ENCODE results near the gene DEF6. TPM values are rescaled to one million over a fixed set of nuclear protein-coding genes. Genes with fewer than 3 reads are reported as not detected.

DEF6 gene
- total RNA-seq, 2 donors from 2014 or later: 108 to 127 TPM

DNA sequence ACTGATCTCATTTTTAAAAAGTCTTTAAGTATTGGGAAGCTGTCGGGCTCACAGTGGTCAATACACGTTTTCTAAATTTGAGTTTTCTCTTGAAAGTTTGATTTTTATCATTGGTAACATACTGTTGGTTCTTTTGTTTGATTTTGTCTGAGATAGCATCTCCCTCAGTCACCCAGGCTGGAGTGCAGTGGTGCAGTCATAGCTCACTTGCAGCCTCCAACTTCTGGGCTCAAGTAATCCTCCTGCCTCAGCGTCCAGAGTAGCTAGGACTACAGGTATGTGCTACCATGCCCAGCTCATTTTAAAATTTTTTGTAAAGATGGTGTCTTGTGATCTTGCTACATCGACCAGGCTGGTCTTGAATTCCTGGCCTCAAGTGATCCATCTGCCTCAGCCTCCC is 53.8 kb downstream of the DEF6 start:
- Mint-ChIP-seq H3K9me3 (no peaks in the 10 kb centered on the region), H3K27ac (peak overlapping the region; percentile 61), H3K4me1 (ENCODE audit: low read depth) (peaks cover 58% of the 10 kb centered on the region), H3K27me3 (ENCODE audit: low read depth) (no peaks in the 10 kb centered on the region), H3K4me3 (no peak overlapping the region), H3K36me3 (ENCODE audit: insufficient read depth in 2 of 2) (peaks cover 18 to 39% of the 10 kb centered on the region in 2 donors)
- ATAC-seq (replicated peaks in 1 of 2) (no peak), DNase-seq (no peak)

DNA sequence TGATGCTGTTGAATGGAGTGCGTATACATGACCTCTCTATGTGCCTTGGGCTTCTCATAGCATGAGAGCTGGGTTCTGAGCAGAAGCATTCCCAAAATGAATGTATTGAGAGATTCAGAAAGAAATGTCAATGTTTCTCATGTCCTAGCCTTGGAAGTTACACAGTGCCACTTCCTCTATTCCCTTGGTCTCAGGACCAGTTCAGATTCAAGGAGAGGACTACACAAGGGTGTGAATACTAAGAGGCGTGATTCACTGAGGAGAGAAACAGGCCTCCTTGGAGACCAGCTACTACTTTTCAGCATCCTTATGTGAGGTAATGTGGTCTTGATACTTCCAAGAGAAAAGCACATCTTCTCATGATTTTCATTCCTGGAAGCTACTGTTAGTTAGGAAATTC is 55.1 kb downstream of the DEF6 start:
- Mint-ChIP-seq H3K4me3 (no peak overlapping the region), H3K27me3 (ENCODE audit: low read depth) (no peaks in the 10 kb centered on the region), H3K9me3 (no peaks in the 10 kb centered on the region), H3K4me1 (ENCODE audit: low read depth) (peaks cover 50% of the 10 kb centered on the region), H3K27ac (peak overlapping the region; percentile 55), H3K36me3 (ENCODE audit: insufficient read depth in 2 of 2) (peaks cover 20 to 41% of the 10 kb centered on the region in 2 donors)
- ATAC-seq (replicated peaks in 1 of 2) (no peak), DNase-seq (no peak)

DNA sequence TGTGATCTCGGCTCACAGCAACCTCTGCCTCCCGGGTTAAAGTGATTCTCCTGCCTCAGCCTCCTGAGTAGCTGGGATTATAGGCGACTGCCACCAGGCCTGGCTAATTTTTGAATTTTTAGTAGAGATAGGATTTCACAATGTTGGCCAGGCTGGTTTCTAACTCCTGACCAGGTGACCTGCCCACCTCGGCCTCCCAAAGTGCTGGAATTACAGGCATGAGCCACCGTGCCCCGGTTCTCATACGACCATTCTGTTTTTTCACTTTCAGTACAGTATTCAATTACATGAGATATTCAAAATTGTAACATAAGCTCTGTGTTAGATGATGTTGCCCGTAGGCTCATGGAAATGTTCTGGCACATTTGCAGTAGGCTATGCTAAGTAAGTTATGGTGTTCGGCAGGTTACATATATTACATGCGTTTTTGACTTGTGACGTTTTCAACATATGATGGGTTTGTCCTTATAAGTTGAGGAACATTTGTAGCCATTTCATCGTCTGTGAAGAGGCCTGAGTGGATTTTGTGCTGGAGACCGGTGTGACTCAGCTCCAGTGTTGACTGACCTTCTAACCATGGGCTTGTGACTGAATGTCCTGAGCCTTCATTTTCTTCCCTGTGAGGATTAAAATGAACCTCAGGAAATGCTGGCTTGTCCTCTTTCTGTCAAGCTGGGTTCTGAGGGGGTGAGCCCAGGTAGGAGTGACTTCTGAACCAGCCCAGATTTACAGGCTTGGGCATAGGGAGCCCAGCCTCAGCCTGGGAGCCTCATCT is 56.9 kb downstream of the DEF6 start:
- Mint-ChIP-seq H3K27me3 (ENCODE audit: low read depth) (no peaks in the 10 kb centered on the region), H3K36me3 (ENCODE audit: insufficient read depth in 2 of 2) (peaks cover 20 to 33% of the 10 kb centered on the region in 2 donors), H3K27ac (no peak overlapping the region), H3K4me3 (no peak overlapping the region), H3K4me1 (ENCODE audit: low read depth) (peaks cover 43% of the 10 kb centered on the region), H3K9me3 (no peaks in the 10 kb centered on the region)
- DNase-seq (no peak), ATAC-seq (replicated peaks in 1 of 2) (no peak)

DNA sequence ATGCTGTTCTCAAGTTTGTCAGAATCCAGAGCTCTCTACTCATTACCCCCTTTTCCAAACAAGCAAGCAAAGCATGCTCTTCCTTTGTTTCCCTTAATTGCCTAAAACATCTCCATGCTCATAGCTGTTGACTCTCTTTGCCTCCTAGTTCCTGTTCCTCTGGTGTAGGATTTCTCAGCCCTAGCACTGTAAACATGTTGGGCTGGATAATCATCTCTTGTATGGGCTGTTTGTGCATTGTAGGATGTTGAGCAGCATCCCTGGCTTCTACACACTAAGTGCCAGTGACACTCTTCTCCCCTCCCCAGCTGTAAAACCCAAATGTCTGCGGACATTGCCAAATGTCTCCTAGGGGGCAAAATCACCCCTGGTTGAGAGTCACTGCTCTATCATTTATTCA is 58.8 kb downstream of the DEF6 start:
- Mint-ChIP-seq H3K4me1 (ENCODE audit: low read depth) (peaks cover 37% of the 10 kb centered on the region), H3K27me3 (ENCODE audit: low read depth) (no peaks in the 10 kb centered on the region), H3K4me3 (no peak overlapping the region), H3K36me3 (ENCODE audit: insufficient read depth in 2 of 2) (peaks cover 16 to 18% of the 10 kb centered on the region in 2 donors), H3K9me3 (no peaks in the 10 kb centered on the region), H3K27ac (peak overlapping the region; percentile 4)
- ATAC-seq (replicated peaks in 1 of 2) (no peak), DNase-seq (no peak)

DNA sequence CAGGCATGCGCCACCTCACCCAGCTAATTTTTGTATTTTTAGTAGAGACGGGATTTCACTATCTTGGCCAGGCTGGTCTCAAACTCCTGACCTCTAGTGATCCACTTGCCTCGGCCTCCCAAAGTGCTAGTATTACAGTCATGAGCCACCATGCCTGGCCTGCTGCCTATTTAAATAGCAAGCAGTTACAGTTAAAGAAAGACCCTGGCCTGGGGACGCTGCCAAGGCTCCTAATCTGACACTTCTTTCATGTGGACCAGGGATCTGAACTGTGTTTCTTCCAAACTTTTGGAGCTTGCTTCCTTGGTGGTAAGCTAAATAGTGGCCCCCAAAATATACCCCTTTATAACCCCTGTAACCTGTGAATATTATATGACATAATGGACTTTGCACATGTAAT is 60.1 kb downstream of the DEF6 start:
- Mint-ChIP-seq H3K27me3 (ENCODE audit: low read depth) (no peaks in the 10 kb centered on the region), H3K4me3 (no peak overlapping the region), H3K27ac (peak overlapping the region; percentile 42), H3K4me1 (ENCODE audit: low read depth) (peaks cover 32% of the 10 kb centered on the region), H3K36me3 (ENCODE audit: insufficient read depth in 2 of 2) (peaks cover 10 to 13% of the 10 kb centered on the region in 2 donors), H3K9me3 (no peaks in the 10 kb centered on the region)
- ATAC-seq (replicated peaks in 1 of 2) (no peak), DNase-seq (no peak)

DNA sequence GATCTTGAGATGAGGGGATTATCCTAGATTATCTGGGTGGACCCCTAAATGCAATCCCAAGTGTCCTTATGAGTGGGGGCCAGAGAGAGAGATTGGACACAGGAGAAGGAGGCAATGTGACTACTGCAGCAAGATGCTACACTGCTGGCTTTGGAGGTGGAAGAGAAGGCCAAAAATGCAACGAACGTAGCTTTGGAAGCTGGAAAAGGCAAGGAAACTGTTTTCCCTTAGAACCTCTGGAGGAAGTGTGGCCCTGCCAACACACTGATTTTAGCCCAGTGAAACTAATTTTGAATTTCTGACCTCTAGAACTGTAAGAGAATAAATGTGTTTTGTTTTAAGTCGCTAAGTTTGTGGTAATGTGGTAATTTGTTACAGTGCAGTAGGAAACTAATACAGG is 60.5 kb downstream of the DEF6 start:
- no peaks in the 10 kb centered on the region for H3K9me3 Mint-ChIP-seq
- H3K27ac Mint-ChIP-seq: peak overlapping the region; percentile 42
- DNase-seq (no peak), ATAC-seq (replicated peaks in 1 of 2) (no peak)
- H3K4me3 Mint-ChIP-seq: no peak overlapping the region
- H3K4me1 Mint-ChIP-seq (ENCODE audit: low read depth): peaks cover 34% of the 10 kb centered on the region
- peaks cover 7 to 11% of the 10 kb centered on the region in 2 donors for H3K36me3 Mint-ChIP-seq (ENCODE audit: insufficient read depth in 2 of 2)
- H3K27me3 Mint-ChIP-seq (ENCODE audit: low read depth): no peaks in the 10 kb centered on the region

DNA sequence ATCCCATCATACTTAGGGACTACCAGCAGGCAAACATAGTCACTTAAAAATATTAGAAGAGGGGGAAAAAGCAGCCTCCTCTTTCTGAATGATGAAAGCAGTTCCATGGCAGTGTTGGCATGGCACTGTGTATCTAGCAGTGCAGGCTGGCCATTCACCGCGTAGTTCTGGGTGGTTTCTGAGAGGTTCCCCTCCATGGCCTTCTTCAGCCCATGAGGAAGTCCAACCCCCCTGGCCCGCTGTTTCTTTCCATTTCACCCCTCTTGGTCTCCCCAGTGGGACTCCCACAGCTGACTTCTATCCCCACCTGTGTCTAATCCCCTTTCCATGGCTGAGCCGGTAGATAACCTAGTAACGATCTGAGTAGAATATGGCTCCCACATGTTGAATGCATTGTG is 61.7 kb downstream of the DEF6 start:
- no peaks in the 10 kb centered on the region for H3K9me3 Mint-ChIP-seq
- H3K36me3 Mint-ChIP-seq (ENCODE audit: insufficient read depth in 2 of 2): peaks cover 6 to 7% of the 10 kb centered on the region in 2 donors
- peaks cover 32% of the 10 kb centered on the region for H3K4me1 Mint-ChIP-seq (ENCODE audit: low read depth)
- no peak overlapping the region for H3K4me3 Mint-ChIP-seq
- ATAC-seq (replicated peaks in 1 of 2): no peak
- DNase-seq: no peak
- no peaks in the 10 kb centered on the region for H3K27me3 Mint-ChIP-seq (ENCODE audit: low read depth)
- H3K27ac Mint-ChIP-seq: no peak overlapping the region

DNA sequence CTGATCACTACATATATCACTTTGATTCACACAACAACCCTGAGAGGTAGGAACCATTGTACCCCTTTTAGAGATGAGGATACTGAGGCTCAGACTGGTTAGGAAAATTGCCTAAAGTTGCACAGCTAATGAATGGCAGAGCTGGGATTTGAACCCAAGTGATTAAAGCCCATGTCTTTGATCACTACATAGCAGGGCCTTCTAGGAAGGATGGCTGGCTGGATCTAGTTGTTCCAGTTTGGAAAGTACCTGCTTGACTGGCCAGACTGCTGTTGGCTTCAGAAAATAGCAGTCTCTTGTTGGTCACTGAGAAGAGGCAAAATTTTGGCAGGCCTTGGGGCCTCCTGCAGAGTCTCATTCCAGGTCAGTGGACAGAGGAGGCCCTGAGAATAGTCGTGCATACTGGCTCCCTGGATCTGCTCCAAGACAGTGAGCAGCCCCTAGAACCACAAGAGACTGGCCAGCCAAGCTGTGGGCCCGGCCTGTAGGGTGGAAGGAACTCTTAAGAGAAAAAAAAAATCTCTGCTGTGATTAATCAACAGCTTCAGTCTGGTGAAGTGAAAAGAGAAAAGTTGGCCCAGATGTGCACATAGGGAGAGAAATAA is 62.2 kb downstream of the DEF6 start:
- DNase-seq: no peak
- H3K4me3 Mint-ChIP-seq: no peak overlapping the region
- ATAC-seq (replicated peaks in 1 of 2): no peak
- no peaks in the 10 kb centered on the region for H3K27me3 Mint-ChIP-seq (ENCODE audit: low read depth)
- no peak overlapping the region for H3K27ac Mint-ChIP-seq
- H3K4me1 Mint-ChIP-seq (ENCODE audit: low read depth): peaks cover 32% of the 10 kb centered on the region
- peaks cover 6 to 7% of the 10 kb centered on the region in 2 donors for H3K36me3 Mint-ChIP-seq (ENCODE audit: insufficient read depth in 2 of 2)
- no peaks in the 10 kb centered on the region for H3K9me3 Mint-ChIP-seq

DNA sequence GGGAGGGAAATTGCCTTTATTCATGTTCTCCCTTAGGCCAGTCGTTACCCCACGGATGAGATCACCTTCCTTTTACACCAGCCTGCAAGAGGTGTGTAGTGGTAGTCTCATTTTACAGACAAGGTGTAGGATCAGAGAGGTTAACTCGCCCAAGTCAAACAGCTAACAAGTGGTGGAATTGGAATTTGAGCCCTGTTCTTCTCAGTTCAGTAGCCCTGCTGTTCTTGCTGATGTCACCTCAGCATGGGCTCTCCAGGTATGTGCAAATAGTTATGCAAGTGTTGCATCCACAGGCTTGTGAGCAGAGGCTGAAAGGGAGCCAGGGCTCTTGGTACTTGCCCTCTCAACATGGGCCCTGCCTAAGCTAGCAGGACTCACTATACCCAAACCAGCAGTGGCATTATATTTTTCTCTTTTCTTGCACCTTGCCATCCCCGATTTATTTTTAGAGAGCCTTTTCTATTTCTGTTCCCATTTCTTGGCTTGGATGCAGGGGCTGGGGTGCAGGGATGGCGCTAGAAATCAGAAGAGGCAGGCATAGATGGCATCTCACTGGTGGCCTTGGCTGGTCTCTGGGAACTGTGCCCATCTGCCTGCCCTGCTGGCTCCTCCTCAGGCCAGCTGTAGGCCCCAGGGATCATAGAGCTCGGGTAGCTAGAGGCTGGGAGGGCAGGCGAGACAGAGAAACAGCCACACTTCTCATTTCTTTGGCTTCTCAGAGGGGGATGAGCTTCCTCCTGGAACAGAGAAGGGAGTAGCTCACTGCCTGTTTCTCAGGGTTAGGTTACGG is 62.9 kb downstream of the DEF6 start:
- no peaks in the 10 kb centered on the region for H3K27me3 Mint-ChIP-seq (ENCODE audit: low read depth)
- no peaks in the 10 kb centered on the region for H3K9me3 Mint-ChIP-seq
- ATAC-seq (replicated peaks in 1 of 2) (no peak), DNase-seq (no peak)
- H3K4me1 Mint-ChIP-seq (ENCODE audit: low read depth): peaks cover 34% of the 10 kb centered on the region
- no peak overlapping the region for H3K4me3 Mint-ChIP-seq
- no peak overlapping the region for H3K27ac Mint-ChIP-seq
- H3K36me3 Mint-ChIP-seq (ENCODE audit: insufficient read depth in 2 of 2): peaks cover 4 to 7% of the 10 kb centered on the region in 2 donors

DNA sequence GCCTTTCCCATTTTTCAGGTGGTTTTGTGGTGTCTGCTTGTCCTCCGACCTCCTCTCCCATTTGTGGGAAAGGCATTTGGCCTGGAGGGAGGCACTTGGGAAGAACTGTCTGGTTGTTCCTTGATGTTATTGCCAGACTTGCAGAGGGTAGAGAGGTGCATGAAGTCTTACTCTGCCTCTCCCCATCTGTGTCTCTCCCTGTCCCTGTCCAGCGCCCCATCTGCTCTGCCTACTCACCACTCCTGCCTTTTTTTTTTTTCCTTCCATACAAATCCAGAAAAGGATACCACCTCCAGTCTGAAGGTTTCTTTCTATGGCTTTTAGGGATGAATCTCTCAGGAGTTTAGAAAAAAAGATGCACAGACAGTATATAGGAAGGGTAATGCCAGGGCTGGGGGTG is 64.6 kb downstream of the DEF6 start:
- DNase-seq: no peak
- Mint-ChIP-seq H3K4me1 (ENCODE audit: low read depth) (peaks cover 41% of the 10 kb centered on the region), H3K4me3 (no peak overlapping the region), H3K36me3 (ENCODE audit: insufficient read depth in 2 of 2) (peaks cover 0 to 4% of the 10 kb centered on the region in 2 donors), H3K27me3 (ENCODE audit: low read depth) (no peaks in the 10 kb centered on the region), H3K9me3 (no peaks in the 10 kb centered on the region), H3K27ac (no peak overlapping the region)
- no peak for ATAC-seq (replicated peaks in 1 of 2)

DNA sequence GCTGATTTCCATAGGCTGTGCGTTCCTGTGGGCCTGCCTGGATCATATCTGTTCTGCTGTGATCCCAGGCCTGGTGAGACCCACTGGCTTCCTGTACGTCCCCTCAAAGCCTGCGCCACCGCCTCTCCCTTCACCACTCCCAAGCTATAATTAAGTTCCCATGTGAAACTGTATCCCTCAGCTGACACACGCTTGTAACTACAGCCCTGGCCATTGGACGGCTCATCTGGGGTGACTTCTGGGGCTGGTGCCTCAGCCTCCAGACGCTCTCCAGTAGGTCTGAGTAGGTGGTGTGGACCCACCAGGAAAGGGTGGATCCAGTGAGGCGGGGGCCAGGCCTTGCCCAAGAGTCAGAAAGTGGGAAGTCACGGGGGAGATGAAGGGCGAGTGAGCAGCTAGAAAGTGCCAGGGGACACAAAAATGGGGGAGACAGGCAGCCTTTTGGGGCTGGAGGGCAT is 65.7 kb downstream of the DEF6 start:
- DNase-seq (no peak), ATAC-seq (replicated peaks in 1 of 2) (no peak)
- H3K36me3 Mint-ChIP-seq (ENCODE audit: insufficient read depth in 2 of 2): peaks cover 0 to 4% of the 10 kb centered on the region in 2 donors
- no peaks in the 10 kb centered on the region for H3K27me3 Mint-ChIP-seq (ENCODE audit: low read depth)
- H3K4me3 Mint-ChIP-seq: no peak overlapping the region
- no peaks in the 10 kb centered on the region for H3K9me3 Mint-ChIP-seq
- H3K27ac Mint-ChIP-seq: peak overlapping the region; percentile 1
- H3K4me1 Mint-ChIP-seq (ENCODE audit: low read depth): peaks cover 46% of the 10 kb centered on the region

DNA sequence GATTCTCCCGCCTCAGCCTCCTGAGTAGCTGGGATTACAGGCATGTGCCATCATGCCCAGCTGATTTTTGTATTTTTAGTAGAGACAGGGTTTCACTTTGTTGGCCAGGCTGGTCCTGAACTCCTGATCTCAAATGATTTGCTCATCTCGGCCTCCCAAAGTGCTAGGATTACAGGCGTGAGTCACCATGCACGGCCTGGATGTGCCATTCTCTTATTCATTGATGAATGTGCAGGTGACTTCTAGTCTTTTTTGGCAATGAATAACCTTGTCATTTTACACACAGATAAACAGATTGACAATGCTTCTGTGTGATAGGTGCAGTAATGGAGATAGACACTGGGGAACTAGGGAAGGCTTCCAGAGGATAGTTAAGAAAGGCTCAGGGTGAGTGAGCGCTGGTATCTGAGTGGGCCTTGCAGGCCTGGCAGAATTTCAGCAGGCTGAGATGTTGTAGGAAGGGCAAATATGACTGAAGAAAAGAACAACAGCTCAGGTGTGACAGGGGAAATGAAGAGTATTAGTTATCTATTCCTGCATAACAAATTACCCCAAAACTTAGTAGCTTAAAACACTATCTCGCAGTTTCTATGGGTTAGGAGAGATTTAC is 68.1 kb downstream of the DEF6 start:
- Mint-ChIP-seq H3K4me3 (no peak overlapping the region), H3K9me3 (no peaks in the 10 kb centered on the region), H3K4me1 (ENCODE audit: low read depth) (peaks cover 55% of the 10 kb centered on the region), H3K27ac (peak overlapping the region; percentile 10), H3K36me3 (ENCODE audit: insufficient read depth in 2 of 2) (peaks cover 3 to 4% of the 10 kb centered on the region in 2 donors), H3K27me3 (ENCODE audit: low read depth) (no peaks in the 10 kb centered on the region)
- ATAC-seq (replicated peaks in 1 of 2) (no peak), DNase-seq (no peak)

DNA sequence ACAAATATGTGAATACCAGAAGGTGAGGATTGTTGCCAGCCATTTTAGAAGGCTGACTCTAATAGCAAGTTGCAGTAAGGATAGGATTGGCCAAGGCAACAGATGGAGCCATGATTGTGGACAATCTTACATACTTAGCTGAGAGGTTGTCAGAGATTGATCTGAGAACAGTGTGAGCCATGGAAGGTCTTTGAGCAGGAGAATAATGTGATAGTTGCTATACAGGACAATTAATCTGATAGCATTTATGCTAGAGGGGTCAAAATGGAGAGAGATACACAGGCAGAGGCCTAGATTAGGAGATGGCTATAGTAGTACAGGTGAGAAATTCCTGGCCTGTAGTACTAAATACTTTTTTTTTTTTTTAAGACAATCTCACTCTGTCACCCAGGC is 68.6 kb downstream of the DEF6 start:
- H3K27me3 Mint-ChIP-seq (ENCODE audit: low read depth): no peaks in the 10 kb centered on the region
- H3K4me1 Mint-ChIP-seq (ENCODE audit: low read depth): peaks cover 60% of the 10 kb centered on the region
- H3K9me3 Mint-ChIP-seq: no peaks in the 10 kb centered on the region

More for the DNA sequence above, 68.6 kb downstream of the DEF6 start:
- Mint-ChIP-seq H3K36me3 (ENCODE audit: insufficient read depth in 2 of 2) (peaks cover 3 to 4% of the 10 kb centered on the region in 2 donors), H3K4me3 (no peak overlapping the region), H3K27ac (peak overlapping the region; percentile 10)
- ATAC-seq (replicated peaks in 1 of 2) (no peak), DNase-seq (no peak)

Data from activated T-cell treated with anti-CD3 and anti-CD28 coated beads, Interleukin-2, amount 50 U/mL, for 72 hours (primary cell).